Heart left ventricle (tissue), 13 donors: ENCODE measurements around the gene FNBP1L.

Source experiments
- CTCF ChIP-seq, 12 donors: fragments of 200-600 bp; sonication (generic) in 4 of 12; IDR thresholded peaks; one replicate each; pipeline versions ENCODE4 v1.5.0 to v1.8.0; 2018 to 2022; ENCODE audit warnings: antibody characterized with exemption in 12 of 12, mild to moderate bottlenecking in 5 of 12
- POLR2A ChIP-seq, 2 donors: fragments of 450-650 bp; IDR thresholded peaks; one replicate each; pipeline ENCODE4 v1.6.1; 2017; ENCODE audit warnings: antibody characterized with exemption in 2 of 2, mild to moderate bottlenecking in 2 of 2, moderate library complexity in 2 of 2
- donor health status: ischemic (EF 13 %, LVEDD 7.1; RV severe dilation, severe dysfunction).
- donor health status: DM: no; HTN: yes; CAD: no.
- donor health status: DM: no; HTN: no; CAD: no.
- donor health status: ischemic (EF 25% LVEDD 6.9; RV normal size, moderate dysfunction).
- donor health status: ischemic (EF 25% LVEDD 5.7; RV mildly dilated, moderate dysfunction).
- donor health status: ischemic (EF 35%, LVEDD 5.7; RV mildly dilated, moderate dysfunction).
- donor health status: nonischemic (EF 11% LVEDD 7.7; RV severe dilation, severe dysfunction).
- donor health status: DM: yes; HTN: yes; CAD: no.
- donor health status: PGD.
- donor health status: ischemic (EF 29% LVEDD 5.4; RV normal size, mild dysfunction).
- donor health status: nonischemic (EF 23%, LVEDD 6.1; RV moderate dilation, normal function).

GRCh38 chr1:93532780-93533378, 85.0 kb downstream of the FNBP1L start:
- TF ChIP-seq CTCF (IDR thresholded peaks at IDR 0.05) = no peak
- TF ChIP-seq POLR2A (IDR thresholded peaks at IDR 0.05) = no peak
